Measurements from ENCODE around the gene EYS.

The EYS gene

GRCh38 chr6:63824722-63825121, 1882.3 kb downstream of the EYS start:
- no peak overlapping the region for H3K9ac ChIP-seq (ENCODE audit: low read depth, low read length, poor library complexity, severe bottlenecking)
- no peaks in the 10 kb centered on the region for H3K9me3 ChIP-seq (ENCODE audit: insufficient read depth, low read depth, low read length)
- no peak overlapping the region for H3K4me3 ChIP-seq (ENCODE audit: low read length, poor library complexity, severe bottlenecking)
- H4K20me1 ChIP-seq (ENCODE audit: insufficient read depth, low read length, poor library complexity, severe bottlenecking) = no peaks in the 10 kb centered on the region
- no peak for TF ChIP-seq EZH2phosphoT487 (IDR thresholded peaks at IDR 0.05; ENCODE audit: borderline replicate concordance)
- TF ChIP-seq, protein P1, sequence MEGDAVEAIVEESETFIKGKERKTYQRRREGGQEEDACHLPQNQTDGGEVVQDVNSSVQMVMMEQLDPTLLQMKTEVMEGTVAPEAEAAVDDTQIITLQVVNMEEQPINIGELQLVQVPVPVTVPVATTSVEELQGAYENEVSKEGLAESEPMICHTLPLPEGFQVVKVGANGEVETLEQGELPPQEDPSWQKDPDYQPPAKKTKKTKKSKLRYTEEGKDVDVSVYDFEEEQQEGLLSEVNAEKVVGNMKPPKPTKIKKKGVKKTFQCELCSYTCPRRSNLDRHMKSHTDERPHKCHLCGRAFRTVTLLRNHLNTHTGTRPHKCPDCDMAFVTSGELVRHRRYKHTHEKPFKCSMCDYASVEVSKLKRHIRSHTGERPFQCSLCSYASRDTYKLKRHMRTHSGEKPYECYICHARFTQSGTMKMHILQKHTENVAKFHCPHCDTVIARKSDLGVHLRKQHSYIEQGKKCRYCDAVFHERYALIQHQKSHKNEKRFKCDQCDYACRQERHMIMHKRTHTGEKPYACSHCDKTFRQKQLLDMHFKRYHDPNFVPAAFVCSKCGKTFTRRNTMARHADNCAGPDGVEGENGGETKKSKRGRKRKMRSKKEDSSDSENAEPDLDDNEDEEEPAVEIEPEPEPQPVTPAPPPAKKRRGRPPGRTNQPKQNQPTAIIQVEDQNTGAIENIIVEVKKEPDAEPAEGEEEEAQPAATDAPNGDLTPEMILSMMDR (conservative IDR thresholded peaks at IDR 0.05; ENCODE audit: low read length) = no peak
- H3K36me3 ChIP-seq (ENCODE audit: insufficient read depth, low read length) = no peaks in the 10 kb centered on the region
- no peak overlapping the region for H3K4me2 ChIP-seq (ENCODE audit: low read depth, low read length, poor library complexity, severe bottlenecking)
- H3K4me1 ChIP-seq (ENCODE audit: insufficient read depth, low read length, poor library complexity, severe bottlenecking) = no peaks in the 10 kb centered on the region
- no peaks in the 10 kb centered on the region for H3K79me2 ChIP-seq (ENCODE audit: insufficient read depth, low read length)
- no peaks in the 10 kb centered on the region for H3K27me3 ChIP-seq (ENCODE audit: insufficient read depth, low read length, poor library complexity, severe bottlenecking)
- H3K9me2 ChIP-seq (replicated peaks; ENCODE audit: low read depth, low read length) = no peaks in the 10 kb centered on the region
- no peaks in the 10 kb centered on the region for H3F3A ChIP-seq (ENCODE audit: low read depth)
- H2AFZ ChIP-seq (ENCODE audit: low read length) = no peak overlapping the region

DNA sequence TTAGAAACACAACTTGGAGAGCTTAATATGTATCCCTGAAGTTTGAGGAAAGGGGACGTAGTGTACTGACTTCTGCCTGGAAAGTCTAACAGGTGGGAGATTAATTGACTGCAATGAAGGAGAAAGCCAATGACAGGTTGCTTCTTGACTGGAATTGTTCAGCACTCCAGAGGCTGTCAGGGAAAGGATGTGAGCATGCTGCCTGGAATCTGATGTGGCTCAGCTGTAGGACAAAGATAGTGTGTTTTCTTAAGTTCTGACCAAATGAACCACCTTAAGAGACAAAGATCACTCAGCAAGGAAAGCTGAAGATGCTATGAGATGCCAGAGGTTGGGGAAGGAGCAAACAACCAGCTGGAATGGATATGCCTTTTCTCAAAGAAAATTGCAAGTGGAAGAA, 1885.6 kb downstream of the EYS start:
- no peak for TF ChIP-seq EZH2phosphoT487 (IDR thresholded peaks at IDR 0.05; ENCODE audit: borderline replicate concordance)
- TF ChIP-seq, protein P1 (conservative IDR thresholded peaks at IDR 0.05; ENCODE audit: low read length) = no peak
- Histone ChIP-seq H2AFZ (ENCODE audit: low read length) (no peak overlapping the region), H3K4me3 (ENCODE audit: low read length, poor library complexity, severe bottlenecking) (no peak overlapping the region), H3F3A (ENCODE audit: low read depth) (no peaks in the 10 kb centered on the region), H4K20me1 (ENCODE audit: insufficient read depth, low read length, poor library complexity, severe bottlenecking) (no peaks in the 10 kb centered on the region), H3K9me3 (ENCODE audit: insufficient read depth, low read depth, low read length) (no peaks in the 10 kb centered on the region), H3K4me1 (ENCODE audit: insufficient read depth, low read length, poor library complexity, severe bottlenecking) (no peaks in the 10 kb centered on the region), H3K79me2 (ENCODE audit: insufficient read depth, low read length) (no peaks in the 10 kb centered on the region), H3K4me2 (ENCODE audit: low read depth, low read length, poor library complexity, severe bottlenecking) (no peak overlapping the region), H3K27me3 (ENCODE audit: insufficient read depth, low read length, poor library complexity, severe bottlenecking) (no peaks in the 10 kb centered on the region), H3K9me2 (replicated peaks; ENCODE audit: low read depth, low read length) (no peaks in the 10 kb centered on the region), H3K36me3 (ENCODE audit: insufficient read depth, low read length) (no peaks in the 10 kb centered on the region), H3K9ac (ENCODE audit: low read depth, low read length, poor library complexity, severe bottlenecking) (no peak overlapping the region)

DNA sequence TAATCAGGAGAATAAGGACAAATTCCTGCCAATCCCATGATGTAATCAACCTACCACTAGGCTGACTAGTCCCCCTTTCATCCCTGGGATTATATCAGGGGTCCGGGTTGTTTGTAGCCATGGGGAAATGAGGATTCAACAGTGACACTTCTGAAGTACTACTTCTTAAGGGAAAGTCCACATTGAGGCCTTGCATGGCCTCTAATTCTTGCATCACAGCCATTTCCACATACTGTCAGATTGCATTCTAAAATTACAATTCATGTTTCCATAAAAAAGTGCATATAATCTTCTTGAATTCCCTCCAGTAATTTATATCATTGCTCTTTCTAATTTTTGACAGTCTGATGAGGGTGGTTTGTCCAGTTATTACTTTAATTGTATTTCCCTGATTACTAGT, 1887.2 kb downstream of the EYS start:
- Histone ChIP-seq H3K27me3 (ENCODE audit: insufficient read depth, low read length, poor library complexity, severe bottlenecking) (no peaks in the 10 kb centered on the region), H4K20me1 (ENCODE audit: insufficient read depth, low read length, poor library complexity, severe bottlenecking) (no peaks in the 10 kb centered on the region), H3K4me3 (ENCODE audit: low read length, poor library complexity, severe bottlenecking) (no peak overlapping the region), H2AFZ (ENCODE audit: low read length) (no peak overlapping the region), H3K79me2 (ENCODE audit: insufficient read depth, low read length) (no peaks in the 10 kb centered on the region), H3K9me3 (ENCODE audit: insufficient read depth, low read depth, low read length) (no peaks in the 10 kb centered on the region), H3K4me2 (ENCODE audit: low read depth, low read length, poor library complexity, severe bottlenecking) (no peak overlapping the region), H3K9me2 (replicated peaks; ENCODE audit: low read depth, low read length) (no peaks in the 10 kb centered on the region), H3K36me3 (ENCODE audit: insufficient read depth, low read length) (no peaks in the 10 kb centered on the region), H3K4me1 (ENCODE audit: insufficient read depth, low read length, poor library complexity, severe bottlenecking) (no peaks in the 10 kb centered on the region), H3K9ac (ENCODE audit: low read depth, low read length, poor library complexity, severe bottlenecking) (no peak overlapping the region), H3F3A (ENCODE audit: low read depth) (no peaks in the 10 kb centered on the region)
- TF ChIP-seq, protein P1 (conservative IDR thresholded peaks at IDR 0.05; ENCODE audit: low read length) = no peak
- no peak for TF ChIP-seq EZH2phosphoT487 (IDR thresholded peaks at IDR 0.05; ENCODE audit: borderline replicate concordance)

All from Loucy (cell line).